DOHH2 (cell line): ENCODE measurements around the gene SLC44A5.

Experiments used
- H3F3A ChIP-seq: fragments of 200-600 bp; sonication (generic), shearing (Covaris generic); 2 replicates; pipeline ENCODE4 v1.6.0; 2016; ENCODE audit warnings: antibody characterized with exemption, mild to moderate bottlenecking; ENCODE audit not compliant: control insufficient read depth, insufficient read depth
- H3K27ac ChIP-seq: fragments of 200-600 bp; sonication (generic); 2 replicates; pipeline ENCODE4 v1.5.1; 2014; ENCODE audit warnings: low read depth, mild to moderate bottlenecking, low read length, moderate library complexity
- H3K27me3 ChIP-seq: fragments of 200-600 bp; sonication (generic); 2 replicates; pipeline ENCODE4 v1.6.1; 2014; ENCODE audit warnings: mild to moderate bottlenecking, low read length, mixed read lengths; ENCODE audit not compliant: control insufficient read depth
- H3K36me3 ChIP-seq: fragments of 200-600 bp; sonication (generic); 2 replicates; pipeline ENCODE4 v1.6.1; 2014; ENCODE audit warnings: mild to moderate bottlenecking, low read length, moderate library complexity, mixed read lengths; ENCODE audit not compliant: control insufficient read depth
- H3K4me1 ChIP-seq: fragments of 200-600 bp; sonication (generic); 2 replicates; pipeline ENCODE4 v1.6.1; 2014; ENCODE audit warnings: mild to moderate bottlenecking, low read length, mixed read lengths; ENCODE audit not compliant: control insufficient read depth
- H3K4me2 ChIP-seq: fragments of 200-600 bp; sonication (generic); 2 replicates; pipeline ENCODE4 v1.6.0; 2014; ENCODE audit warnings: mild to moderate bottlenecking, low read length, moderate library complexity
- H3K4me3 ChIP-seq: fragments of 200-600 bp; sonication (generic); 2 replicates; pipeline ENCODE4 v1.5.1; 2014; ENCODE audit warnings: mild to moderate bottlenecking, low read length, mixed read lengths
- H3K79me2 ChIP-seq: fragments of 200-600 bp; sonication (generic); 2 replicates; pipeline ENCODE4 v1.6.1; 2014; ENCODE audit warnings: mild to moderate bottlenecking, low read length, mixed read lengths; ENCODE audit not compliant: control insufficient read depth
- H3K9me2 ChIP-seq: fragments of 200-600 bp; sonication (generic); replicated peaks from 2 replicates; pipeline ENCODE4 v1.6.1; 2014; ENCODE audit warnings: mild to moderate bottlenecking, low read length, mixed read lengths; ENCODE audit not compliant: control insufficient read depth
- H3K9me3 ChIP-seq: fragments of 200-600 bp; sonication (generic); 2 replicates; pipeline ENCODE4 v1.6.1; 2014; ENCODE audit warnings: antibody characterized with exemption, low read length, mixed read lengths; ENCODE audit not compliant: control insufficient read depth, insufficient read depth
- H4K20me1 ChIP-seq: fragments of 200-600 bp; sonication (generic); 2 replicates; pipeline ENCODE4 v1.6.0; 2014; ENCODE audit warnings: low read depth, mild to moderate bottlenecking, antibody characterized with exemption, low read length, moderate library complexity; ENCODE audit not compliant: control insufficient read depth, insufficient read depth
- CTCF ChIP-seq: fragments of 200-600 bp; sonication (generic); IDR thresholded peaks from one replicate; pipeline ENCODE4 v1.5.1; 2014; ENCODE audit warnings: antibody characterized with exemption, mild to moderate bottlenecking, low read depth, low read length; ENCODE audit not compliant: poor library complexity, severe bottlenecking
- EZH2phosphoT487 ChIP-seq: fragments of 200-600 bp; sonication (generic); IDR thresholded peaks from 2 replicates; pipeline ENCODE4 v1.6.1; 2017; ENCODE audit warnings: borderline replicate concordance, mild to moderate bottlenecking, antibody characterized with exemption, low read length, moderate library complexity, mixed read lengths

The SLC44A5 gene

GRCh38 chr1:75440274-75440673 lies 170.6 kb downstream of the SLC44A5 start:
- Histone ChIP-seq H4K20me1 (no peaks in the 10 kb centered on the region), H3K27ac (no peak overlapping the region), H3K27me3 (no peaks in the 10 kb centered on the region), H3K4me1 (no peaks in the 10 kb centered on the region), H3K36me3 (no peaks in the 10 kb centered on the region), H3K4me3 (no peak overlapping the region), H3K79me2 (no peaks in the 10 kb centered on the region), H3K4me2 (no peak overlapping the region), H3K9me3 (no peaks in the 10 kb centered on the region), H3K9me2 (no peaks in the 10 kb centered on the region), H3F3A (no peaks in the 10 kb centered on the region)
- no peak for TF ChIP-seq CTCF
- TF ChIP-seq EZH2phosphoT487 = no peak

- TF ChIP-seq EZH2phosphoT487 (no peak), CTCF (no peak)
- Histone ChIP-seq H3K9me2 (no peaks in the 10 kb centered on the region), H3K9me3 (no peaks in the 10 kb centered on the region), H3K4me3 (no peak overlapping the region), H3K27me3 (no peaks in the 10 kb centered on the region), H3K79me2 (no peaks in the 10 kb centered on the region), H4K20me1 (no peaks in the 10 kb centered on the region), H3K27ac (no peak overlapping the region), H3F3A (no peaks in the 10 kb centered on the region), H3K36me3 (no peaks in the 10 kb centered on the region), H3K4me2 (no peak overlapping the region), H3K4me1 (no peaks in the 10 kb centered on the region)
Observed at GRCh38 chr1:75438355-75438754, 172.6 kb downstream of the SLC44A5 start.

GRCh38 chr1:75431843-75432242 lies 179.1 kb downstream of the SLC44A5 start:
- Histone ChIP-seq H3K4me3 (no peak overlapping the region), H3F3A (no peaks in the 10 kb centered on the region), H3K27me3 (no peaks in the 10 kb centered on the region), H3K79me2 (no peaks in the 10 kb centered on the region), H4K20me1 (no peaks in the 10 kb centered on the region), H3K9me3 (no peaks in the 10 kb centered on the region), H3K27ac (no peak overlapping the region), H3K9me2 (no peaks in the 10 kb centered on the region), H3K4me1 (no peaks in the 10 kb centered on the region), H3K4me2 (no peak overlapping the region), H3K36me3 (no peaks in the 10 kb centered on the region)
- TF ChIP-seq EZH2phosphoT487 (no peak), CTCF (no peak)

- H3K9me2 ChIP-seq = no peaks in the 10 kb centered on the region
- H3F3A ChIP-seq = no peaks in the 10 kb centered on the region
- H3K27ac ChIP-seq = no peak overlapping the region
- no peak overlapping the region for H3K4me2 ChIP-seq
- H3K9me3 ChIP-seq = no peaks in the 10 kb centered on the region
- H3K36me3 ChIP-seq = no peaks in the 10 kb centered on the region
- H3K4me1 ChIP-seq = no peaks in the 10 kb centered on the region
- H4K20me1 ChIP-seq = no peaks in the 10 kb centered on the region
- no peak overlapping the region for H3K4me3 ChIP-seq
- TF ChIP-seq EZH2phosphoT487 (no peak), CTCF (no peak)
- H3K79me2 ChIP-seq = no peaks in the 10 kb centered on the region
- H3K27me3 ChIP-seq = no peaks in the 10 kb centered on the region
Observed at GRCh38 chr1:75430526-75430925, 180.4 kb downstream of the SLC44A5 start.
